Stimulated activated naive CD4-positive, alpha-beta T cell (primary cell): Measurements from ENCODE around the gene TNNT3.

Source experiments
- DNase-seq, 6 experiments: peaks; one replicate each; lab custom pipeline; 2025; lab: John Stamatoyannopoulos, UW

The TNNT3 gene

GRCh38 chr11:1953489-1954266 is 34.2 kb downstream of the TNNT3 start:
- no peak for DNase-seq

- no peak for DNase-seq
Measured at GRCh38 chr11:1958367-1958766, 38.9 kb downstream of the TNNT3 start.

GRCh38 chr11:1959786-1960185 is 40.3 kb downstream of the TNNT3 start:
- no peak for DNase-seq

- DNase-seq = no peak
Measured at GRCh38 chr11:1963864-1964263, 44.4 kb downstream of the TNNT3 start.

GRCh38 chr11:1964348-1964747 is 44.8 kb downstream of the TNNT3 start:
- DNase-seq = no peak

GRCh38 chr11:1964955-1965354 is 45.5 kb downstream of the TNNT3 start:
- DNase-seq = no peak

- DNase-seq = no peak
Measured at GRCh38 chr11:1966531-1966930, 47.0 kb downstream of the TNNT3 start.

- no peak for DNase-seq
Measured at GRCh38 chr11:1967641-1968225, 48.2 kb downstream of the TNNT3 start.

- DNase-seq = no peak
Measured at GRCh38 chr11:1968454-1969002, 49.0 kb downstream of the TNNT3 start.

- DNase-seq = no peak
Measured at GRCh38 chr11:1969035-1969434, 49.5 kb downstream of the TNNT3 start.

- no peak for DNase-seq
Measured at GRCh38 chr11:1969776-1970175, 50.3 kb downstream of the TNNT3 start.

- DNase-seq = no peak
Measured at GRCh38 chr11:1970956-1971355, 51.5 kb downstream of the TNNT3 start.

GRCh38 chr11:1975185-1975584 is 55.7 kb downstream of the TNNT3 start:
- no peak for DNase-seq

- DNase-seq = no peak
Measured at GRCh38 chr11:1978720-1979473, 59.4 kb downstream of the TNNT3 start.

- DNase-seq = no peak
Measured at GRCh38 chr11:1979607-1980006, 60.1 kb downstream of the TNNT3 start.

GRCh38 chr11:1982873-1983600 is 63.5 kb downstream of the TNNT3 start:
- DNase-seq = no peak

- no peak for DNase-seq
Measured at GRCh38 chr11:1983601-1983961, 64.1 kb downstream of the TNNT3 start.

GRCh38 chr11:1987024-1987423 is 67.5 kb downstream of the TNNT3 start:
- DNase-seq = no peak

- DNase-seq = no peak
Measured at GRCh38 chr11:1988174-1988573, 68.7 kb downstream of the TNNT3 start.
